ENCODE data around the gene RERE. TPM values are rescaled to one million over a fixed set of nuclear protein-coding genes. Genes with fewer than 3 reads are reported as not detected.
A peak's percentile ranks its signal among the peaks of the same experiment; 100 is the strongest.

The RERE gene
- total RNA-seq, 1 donor from 2014 or later, result 19.2 TPM

DNA sequence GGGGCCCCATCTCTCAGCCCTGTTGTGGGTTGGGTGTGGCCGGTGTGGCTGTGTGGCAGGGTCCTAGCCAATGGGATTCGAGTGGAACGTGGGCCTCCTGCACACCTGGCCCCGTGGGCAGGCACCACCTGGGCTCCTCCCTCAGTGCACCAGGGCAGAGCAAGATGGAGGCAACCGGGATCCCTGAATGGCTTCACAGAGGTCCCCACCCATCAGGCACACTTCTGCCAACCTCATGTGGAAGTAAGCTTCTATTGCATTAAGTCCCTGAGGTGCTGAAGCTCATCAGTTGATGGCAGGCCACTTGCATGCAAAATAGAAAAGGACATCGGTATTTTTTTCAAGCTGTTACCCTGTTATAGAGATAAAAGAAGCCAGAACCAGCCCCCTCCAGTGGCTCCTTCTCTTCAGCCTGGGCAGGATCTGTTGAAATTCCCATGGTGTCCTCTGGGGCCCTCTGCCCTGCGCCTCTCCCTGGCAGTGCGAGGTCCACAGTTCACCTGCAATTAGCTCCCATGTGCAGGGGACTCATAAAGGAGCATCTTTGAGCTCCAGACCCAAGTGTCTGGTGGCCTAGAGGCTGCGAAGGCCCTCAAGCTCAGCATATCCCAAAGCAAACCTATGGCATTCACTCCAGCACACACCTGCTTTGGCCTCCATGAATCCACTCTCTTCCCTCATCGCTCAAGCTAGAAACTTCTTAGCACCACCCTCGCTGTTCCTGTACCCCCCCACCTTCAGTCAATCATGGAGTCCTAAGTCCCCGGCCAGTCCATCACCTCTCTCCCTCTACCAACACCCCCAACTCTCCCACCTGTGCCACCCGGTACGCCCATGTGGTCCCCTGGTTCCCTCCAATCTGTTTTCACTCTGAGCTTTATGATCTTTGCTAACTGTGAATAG lies 501.6 kb downstream of the RERE start:
- Histone ChIP-seq H3K4me3 (ENCODE audit: low read depth, low read length) (no peak overlapping the region), H3K36me3 (ENCODE audit: control insufficient read depth, insufficient read depth, low read length) (no peaks in the 10 kb centered on the region), H3K27me3 (ENCODE audit: control insufficient read depth, insufficient read depth, low read length) (peaks cover 2% of the 10 kb centered on the region)
- FAIRE-seq, result no peak
- TF ChIP-seq, protein P1, sequence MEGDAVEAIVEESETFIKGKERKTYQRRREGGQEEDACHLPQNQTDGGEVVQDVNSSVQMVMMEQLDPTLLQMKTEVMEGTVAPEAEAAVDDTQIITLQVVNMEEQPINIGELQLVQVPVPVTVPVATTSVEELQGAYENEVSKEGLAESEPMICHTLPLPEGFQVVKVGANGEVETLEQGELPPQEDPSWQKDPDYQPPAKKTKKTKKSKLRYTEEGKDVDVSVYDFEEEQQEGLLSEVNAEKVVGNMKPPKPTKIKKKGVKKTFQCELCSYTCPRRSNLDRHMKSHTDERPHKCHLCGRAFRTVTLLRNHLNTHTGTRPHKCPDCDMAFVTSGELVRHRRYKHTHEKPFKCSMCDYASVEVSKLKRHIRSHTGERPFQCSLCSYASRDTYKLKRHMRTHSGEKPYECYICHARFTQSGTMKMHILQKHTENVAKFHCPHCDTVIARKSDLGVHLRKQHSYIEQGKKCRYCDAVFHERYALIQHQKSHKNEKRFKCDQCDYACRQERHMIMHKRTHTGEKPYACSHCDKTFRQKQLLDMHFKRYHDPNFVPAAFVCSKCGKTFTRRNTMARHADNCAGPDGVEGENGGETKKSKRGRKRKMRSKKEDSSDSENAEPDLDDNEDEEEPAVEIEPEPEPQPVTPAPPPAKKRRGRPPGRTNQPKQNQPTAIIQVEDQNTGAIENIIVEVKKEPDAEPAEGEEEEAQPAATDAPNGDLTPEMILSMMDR (IDR thresholded peaks at IDR 0.05; ENCODE audit: insufficient read depth, low read length, severe bottlenecking), result peak; percentile 9
- DNase-seq (ENCODE audit: low read depth), result no peak

DNA sequence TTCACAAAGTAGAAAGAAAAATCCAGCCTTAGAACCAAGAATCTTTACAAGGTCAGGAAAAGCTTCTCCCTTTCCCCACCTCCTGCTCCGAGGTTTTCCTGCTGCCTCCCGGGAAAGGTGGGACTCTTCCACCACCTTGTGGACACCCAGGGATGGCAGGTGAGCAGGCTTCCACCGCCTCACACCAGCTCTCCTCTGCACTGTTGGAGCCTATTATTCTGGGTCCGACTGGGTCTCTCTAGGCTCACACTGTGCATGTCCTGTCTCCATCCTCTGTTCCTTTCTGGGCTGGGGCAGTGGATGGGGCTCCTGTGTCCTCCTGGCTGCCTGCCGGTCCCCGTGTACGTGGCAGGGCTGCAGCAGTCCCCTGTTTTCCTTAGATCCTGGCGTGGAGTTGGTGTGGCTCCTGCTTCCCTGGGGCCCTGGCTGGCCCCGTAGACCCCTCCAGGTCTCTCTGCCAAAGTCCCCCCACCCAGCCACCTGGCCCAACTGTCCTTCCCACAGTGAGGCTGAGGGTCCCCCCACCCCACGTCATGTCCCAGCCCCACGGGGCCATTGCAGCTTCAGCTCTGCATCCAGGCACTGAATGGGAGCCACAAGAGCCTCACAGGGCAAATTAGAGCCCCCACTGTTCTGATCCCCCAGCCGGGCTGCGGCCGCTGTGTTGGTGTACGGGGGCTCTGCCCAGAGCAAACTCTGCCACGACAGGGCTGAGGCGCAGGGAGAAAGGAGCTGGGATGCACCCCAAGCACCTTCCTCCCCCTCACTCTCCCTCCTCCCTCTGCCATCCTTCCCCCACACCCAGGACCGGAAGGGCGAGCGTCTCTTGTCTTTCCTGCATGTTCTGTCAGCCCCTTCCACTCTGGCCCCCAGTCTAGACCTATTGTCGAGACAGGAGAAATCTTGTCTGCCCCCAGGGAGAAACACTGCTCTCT lies 502.8 kb downstream of the RERE start:
- TF ChIP-seq, protein P1 (IDR thresholded peaks at IDR 0.05; ENCODE audit: insufficient read depth, low read length, severe bottlenecking), result peak; percentile 93
- H3K27me3 ChIP-seq (ENCODE audit: control insufficient read depth, insufficient read depth, low read length), result peaks cover 2% of the 10 kb centered on the region
- H3K36me3 ChIP-seq (ENCODE audit: control insufficient read depth, insufficient read depth, low read length), result no peaks in the 10 kb centered on the region
- DNase-seq (ENCODE audit: low read depth) (peak; percentile 59), FAIRE-seq (peak; percentile 90)
- H3K4me3 ChIP-seq (ENCODE audit: low read depth, low read length), result no peak overlapping the region

DNA sequence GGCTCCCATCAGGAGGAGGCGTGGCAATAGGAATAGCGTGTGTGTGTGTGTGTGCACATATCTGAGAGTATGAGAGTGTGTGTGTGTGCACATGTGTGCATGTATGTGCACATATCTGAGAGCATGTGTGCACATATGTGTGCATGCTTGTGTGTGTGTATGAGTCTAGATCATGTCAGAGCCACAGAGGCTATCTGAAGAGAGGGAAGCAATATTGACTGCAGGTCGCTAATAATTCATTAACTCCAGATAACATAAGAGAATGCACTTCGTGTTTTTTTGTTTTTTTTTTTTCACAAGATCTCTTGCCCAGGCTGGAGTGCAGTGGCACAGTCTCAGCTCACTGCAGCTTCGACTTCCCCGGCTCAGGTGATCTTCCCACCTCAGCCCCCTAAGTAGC lies 504.2 kb downstream of the RERE start:
- Histone ChIP-seq H3K36me3 (ENCODE audit: control insufficient read depth, insufficient read depth, low read length) (no peaks in the 10 kb centered on the region), H3K4me3 (ENCODE audit: low read depth, low read length) (no peak overlapping the region), H3K27me3 (ENCODE audit: control insufficient read depth, insufficient read depth, low read length) (no peaks in the 10 kb centered on the region)
- DNase-seq (ENCODE audit: low read depth) (no peak), FAIRE-seq (no peak)
- TF ChIP-seq, protein P1 (IDR thresholded peaks at IDR 0.05; ENCODE audit: insufficient read depth, low read length, severe bottlenecking), result no peak

DNA sequence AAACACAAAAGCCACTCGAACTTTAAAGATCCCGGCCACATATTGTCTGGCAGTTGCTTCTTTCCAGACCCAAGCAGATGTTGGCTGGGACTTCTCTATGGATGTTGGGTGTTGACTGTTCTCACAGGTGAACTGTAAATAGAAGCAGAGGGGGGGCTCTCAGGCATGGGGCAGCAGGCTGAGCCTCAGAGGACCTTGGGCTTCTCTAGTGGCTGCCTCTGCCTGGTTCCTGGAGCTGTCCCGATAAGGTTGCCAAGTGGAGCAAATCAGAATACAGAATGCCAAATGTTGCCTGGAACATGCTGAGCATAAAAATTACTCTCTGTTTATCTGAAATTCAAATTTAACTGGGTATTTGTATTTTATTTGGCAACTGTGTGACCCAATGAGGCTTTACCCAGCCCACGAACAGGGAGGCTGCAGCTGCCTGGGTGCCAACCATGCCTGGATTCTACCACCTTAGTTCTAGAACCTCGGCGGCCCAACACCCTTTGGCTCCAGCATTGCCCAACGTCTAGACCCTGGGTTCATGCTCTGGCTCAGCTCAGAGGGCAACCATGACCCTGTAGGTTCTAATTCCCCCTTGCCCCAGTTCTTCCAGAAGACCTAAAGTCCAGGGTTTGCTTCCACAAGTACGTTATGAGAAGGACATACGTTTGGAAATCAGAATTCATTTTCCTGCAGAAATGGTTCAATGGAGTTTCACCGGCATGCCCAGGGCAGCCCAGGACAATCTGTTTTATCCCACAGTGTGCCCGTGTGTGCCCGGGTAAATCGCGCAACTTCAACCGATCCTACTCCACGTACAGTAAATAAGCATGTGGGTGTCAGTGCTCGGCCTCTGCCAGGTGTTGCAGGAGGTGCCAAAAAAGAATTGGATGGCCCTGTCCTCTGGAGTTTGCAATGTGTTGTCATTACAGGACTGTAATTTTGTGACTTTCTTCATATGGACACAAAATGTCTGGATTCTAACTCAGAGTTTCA lies 504.9 kb downstream of the RERE start:
- peak; percentile 90 for FAIRE-seq
- Histone ChIP-seq H3K36me3 (ENCODE audit: control insufficient read depth, insufficient read depth, low read length) (no peaks in the 10 kb centered on the region), H3K27me3 (ENCODE audit: control insufficient read depth, insufficient read depth, low read length) (no peaks in the 10 kb centered on the region), H3K4me3 (ENCODE audit: low read depth, low read length) (no peak overlapping the region)
- no peak for DNase-seq (ENCODE audit: low read depth)
- TF ChIP-seq, protein P1 (IDR thresholded peaks at IDR 0.05; ENCODE audit: insufficient read depth, low read length, severe bottlenecking), result no peak

DNA sequence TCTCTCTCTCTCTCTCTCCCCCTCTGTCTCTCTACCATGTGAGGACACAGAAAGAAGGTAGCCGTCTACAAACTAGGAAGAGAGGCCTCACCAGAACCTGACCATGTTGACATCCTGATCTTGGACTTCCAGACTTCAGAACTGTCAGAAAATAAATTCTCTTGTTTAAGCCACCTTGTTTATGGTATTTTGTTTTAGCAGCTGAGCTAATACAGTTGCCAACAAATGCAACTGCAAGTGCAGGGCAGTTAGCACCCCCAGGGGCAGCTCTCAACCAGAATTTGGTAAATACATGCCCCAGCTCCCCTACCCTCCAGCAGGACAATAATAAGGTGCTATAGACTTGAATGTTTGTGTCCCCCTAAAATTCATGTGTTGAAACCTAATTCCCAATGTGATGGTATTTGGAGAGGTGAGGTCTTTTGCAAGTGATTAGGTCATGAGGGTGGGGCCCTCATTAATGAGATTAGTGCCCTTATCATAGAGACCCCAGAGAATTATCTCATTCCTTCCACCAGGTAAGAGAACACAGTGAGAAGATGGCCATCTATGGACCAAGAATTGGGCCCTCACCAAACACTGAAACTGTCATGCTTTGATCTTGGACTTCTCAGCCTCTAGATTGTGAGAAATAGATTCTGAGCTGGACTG lies 506.2 kb downstream of the RERE start:
- H3K27me3 ChIP-seq (ENCODE audit: control insufficient read depth, insufficient read depth, low read length), result no peaks in the 10 kb centered on the region
- TF ChIP-seq, protein P1 (IDR thresholded peaks at IDR 0.05; ENCODE audit: insufficient read depth, low read length, severe bottlenecking), result no peak
- DNase-seq (ENCODE audit: low read depth), result no peak
- no peak overlapping the region for H3K4me3 ChIP-seq (ENCODE audit: low read depth, low read length)
- no peaks in the 10 kb centered on the region for H3K36me3 ChIP-seq (ENCODE audit: control insufficient read depth, insufficient read depth, low read length)
- no peak for FAIRE-seq

Data from bronchial epithelial cell (primary cell).